Liver (tissue), 3 donors: Measurements from ENCODE around the gene PACSIN2.

Experiments
- CTCF ChIP-seq: fragments of 150-350 bp; IDR thresholded peaks from 2 replicates; pipeline ENCODE4 v1.5.1; 2017; ENCODE audit warnings: improper control_type of control experiment, low read depth, low read length; ENCODE audit not compliant: missing input control
- FOXA1 ChIP-seq: IDR thresholded peaks from 2 replicates; pipeline ENCODE4 v1.6.1; 2016; ENCODE audit warnings: antibody characterized with exemption
- GABPA ChIP-seq, 2 donors: IDR thresholded peaks in 1 of 2; conservative IDR thresholded peaks in 1 of 2; 2 replicates each; pipeline ENCODE4 v1.6.1; 2016; ENCODE audit warnings: antibody characterized with exemption in 2 of 2, mild to moderate bottlenecking in 1 of 2, moderate library complexity in 1 of 2
- MAX ChIP-seq: IDR thresholded peaks from 2 replicates; pipeline ENCODE4 v1.6.1; 2016; ENCODE audit warnings: antibody characterized with exemption
- SP1 ChIP-seq: IDR thresholded peaks from 2 replicates; pipeline ENCODE4 v1.6.1; 2018; ENCODE audit warnings: antibody characterized with exemption, mild to moderate bottlenecking
- donor health status: healthy.
- donor health status: healthy.

GRCh38 chr22:42938449-42938848 lies 76.5 kb downstream of the PACSIN2 start:
- TF ChIP-seq CTCF = no peak
- no peak for TF ChIP-seq MAX
- TF ChIP-seq FOXA1 = no peak
- no peak for TF ChIP-seq SP1
- no peak for TF ChIP-seq GABPA (IDR thresholded peaks at IDR 0.05 in 1 of 2, conservative IDR thresholded peaks at IDR 0.05 in 1 of 2)
